Middle frontal gyrus (tissue), 1 donor: Measurements from ENCODE around the gene IKZF2.
"Not testable (repeated sequence)": the region's sequence is repeated elsewhere in the genome, so short reads cannot be mapped to it uniquely, and the experiment has no call there.

ENCODE experiments used
- DNase-seq: peaks from one replicate; pipeline ENCODE4 v3.0.0-alpha.2; 2015; ENCODE audit warnings: low spot score; ENCODE audit errors: extremely low spot score

IKZF2 gene

GRCh38 chr2:213043566-213043965 is 107.8 kb downstream of the IKZF2 start:
- no peak for DNase-seq

- DNase-seq, result no peak
Measured at GRCh38 chr2:213042262-213042661, 109.2 kb downstream of the IKZF2 start.

GRCh38 chr2:213036836-213037235 is 114.6 kb downstream of the IKZF2 start:
- no peak for DNase-seq

- no peak for DNase-seq
Measured at GRCh38 chr2:213034585-213034984, 116.8 kb downstream of the IKZF2 start.

GRCh38 chr2:213032607-213033006 is 118.8 kb downstream of the IKZF2 start:
- DNase-seq, result no peak

GRCh38 chr2:213022987-213023386 is 128.4 kb downstream of the IKZF2 start:
- no peak for DNase-seq

GRCh38 chr2:213021971-213022899 is 129.2 kb downstream of the IKZF2 start:
- no peak for DNase-seq

GRCh38 chr2:213020913-213021312 is 130.5 kb downstream of the IKZF2 start:
- not testable (repeated sequence) for DNase-seq

GRCh38 chr2:213020268-213020667 is 131.1 kb downstream of the IKZF2 start:
- DNase-seq, result no peak

- DNase-seq, result no peak
Measured at GRCh38 chr2:213019368-213019767, 132.0 kb downstream of the IKZF2 start.

GRCh38 chr2:213018340-213018901 is 133.0 kb downstream of the IKZF2 start:
- DNase-seq, result no peak

- no peak for DNase-seq
Measured at GRCh38 chr2:213017404-213017803, 134.0 kb downstream of the IKZF2 start.

- DNase-seq, result no peak
Measured at GRCh38 chr2:213016984-213017351, 134.4 kb downstream of the IKZF2 start.

- no peak for DNase-seq
Measured at GRCh38 chr2:213016166-213016983, 135.0 kb downstream of the IKZF2 start.

GRCh38 chr2:213015387-213016165 is 135.8 kb downstream of the IKZF2 start:
- no peak for DNase-seq

- no peak for DNase-seq
Measured at GRCh38 chr2:213013979-213014378, 137.4 kb downstream of the IKZF2 start.

- DNase-seq, result no peak
Measured at GRCh38 chr2:213011505-213011904, 139.9 kb downstream of the IKZF2 start.

- no peak for DNase-seq
Measured at GRCh38 chr2:213010106-213010779, 141.2 kb downstream of the IKZF2 start.

- DNase-seq, result no peak
Measured at GRCh38 chr2:213007290-213007838, 144.0 kb downstream of the IKZF2 start.

- DNase-seq, result no peak
Measured at GRCh38 chr2:213004197-213004821, 147.1 kb downstream of the IKZF2 start.
